ENCODE data around the gene SLC9C2. TPM values are rescaled to one million over a fixed set of nuclear protein-coding genes. Genes with fewer than 3 reads are reported as not detected.

SLC9C2 gene
- total RNA-seq, 1 experiment from 2014 or later: not detected

DNA sequence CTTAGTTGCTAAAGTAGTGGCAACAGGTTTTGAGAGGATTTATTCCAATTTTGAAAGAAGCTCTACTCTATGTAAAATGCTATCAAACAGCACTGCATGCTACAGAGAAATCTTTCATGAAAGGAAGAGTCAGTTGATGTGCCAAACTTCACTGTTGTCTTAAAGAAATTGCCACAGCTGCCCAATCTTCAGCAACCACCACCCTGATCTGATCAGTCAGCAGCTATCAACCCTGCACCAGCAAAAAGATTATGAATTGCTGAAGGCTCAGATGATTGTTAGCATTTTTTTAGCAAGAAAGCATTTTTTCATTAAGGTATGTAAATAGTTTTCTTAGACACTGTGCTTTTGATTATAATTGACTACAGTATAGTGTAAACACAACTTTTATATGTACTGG lies 49.6 kb downstream of the SLC9C2 start:
- Mint-ChIP-seq H3K27me3 (ENCODE audit: unreplicated experiment) (no peaks in the 10 kb centered on the region), H3K9me3 (ENCODE audit: low read depth, unreplicated experiment) (no peaks in the 10 kb centered on the region), H3K4me1 (ENCODE audit: low read depth, unreplicated experiment) (peaks cover 22% of the 10 kb centered on the region), H3K4me3 (ENCODE audit: low read depth, unreplicated experiment) (no peak overlapping the region), H3K27ac (ENCODE audit: unreplicated experiment) (no peak overlapping the region), H3K36me3 (ENCODE audit: insufficient read depth, unreplicated experiment) (peaks cover 7% of the 10 kb centered on the region)
- TF ChIP-seq, protein P1, sequence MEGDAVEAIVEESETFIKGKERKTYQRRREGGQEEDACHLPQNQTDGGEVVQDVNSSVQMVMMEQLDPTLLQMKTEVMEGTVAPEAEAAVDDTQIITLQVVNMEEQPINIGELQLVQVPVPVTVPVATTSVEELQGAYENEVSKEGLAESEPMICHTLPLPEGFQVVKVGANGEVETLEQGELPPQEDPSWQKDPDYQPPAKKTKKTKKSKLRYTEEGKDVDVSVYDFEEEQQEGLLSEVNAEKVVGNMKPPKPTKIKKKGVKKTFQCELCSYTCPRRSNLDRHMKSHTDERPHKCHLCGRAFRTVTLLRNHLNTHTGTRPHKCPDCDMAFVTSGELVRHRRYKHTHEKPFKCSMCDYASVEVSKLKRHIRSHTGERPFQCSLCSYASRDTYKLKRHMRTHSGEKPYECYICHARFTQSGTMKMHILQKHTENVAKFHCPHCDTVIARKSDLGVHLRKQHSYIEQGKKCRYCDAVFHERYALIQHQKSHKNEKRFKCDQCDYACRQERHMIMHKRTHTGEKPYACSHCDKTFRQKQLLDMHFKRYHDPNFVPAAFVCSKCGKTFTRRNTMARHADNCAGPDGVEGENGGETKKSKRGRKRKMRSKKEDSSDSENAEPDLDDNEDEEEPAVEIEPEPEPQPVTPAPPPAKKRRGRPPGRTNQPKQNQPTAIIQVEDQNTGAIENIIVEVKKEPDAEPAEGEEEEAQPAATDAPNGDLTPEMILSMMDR (IDR thresholded peaks at IDR 0.05; ENCODE audit: unreplicated experiment): no peak
- no TSS peak for BruUV-seq (replicated peaks)
- intact Hi-C loops (cut with micrococcal nuclease; ENCODE audit: unreplicated experiment): no loop called here
- no peak for DNase-seq
- CTCF ChIA-PET: no interaction called here

GRCh38 chr1:173551699-173552098 lies 51.2 kb downstream of the SLC9C2 start:
- Mint-ChIP-seq H3K9me3 (ENCODE audit: low read depth, unreplicated experiment) (no peaks in the 10 kb centered on the region), H3K36me3 (ENCODE audit: insufficient read depth, unreplicated experiment) (peaks cover 7% of the 10 kb centered on the region), H3K4me3 (ENCODE audit: low read depth, unreplicated experiment) (no peak overlapping the region), H3K4me1 (ENCODE audit: low read depth, unreplicated experiment) (peaks cover 22% of the 10 kb centered on the region), H3K27me3 (ENCODE audit: unreplicated experiment) (no peaks in the 10 kb centered on the region), H3K27ac (ENCODE audit: unreplicated experiment) (no peak overlapping the region)
- CTCF ChIA-PET: no interaction called here
- TF ChIP-seq, protein P1 (IDR thresholded peaks at IDR 0.05; ENCODE audit: unreplicated experiment): no peak
- intact Hi-C loops (cut with micrococcal nuclease; ENCODE audit: unreplicated experiment): no loop called here
- DNase-seq: no peak
- no TSS peak for BruUV-seq (replicated peaks)

DNA sequence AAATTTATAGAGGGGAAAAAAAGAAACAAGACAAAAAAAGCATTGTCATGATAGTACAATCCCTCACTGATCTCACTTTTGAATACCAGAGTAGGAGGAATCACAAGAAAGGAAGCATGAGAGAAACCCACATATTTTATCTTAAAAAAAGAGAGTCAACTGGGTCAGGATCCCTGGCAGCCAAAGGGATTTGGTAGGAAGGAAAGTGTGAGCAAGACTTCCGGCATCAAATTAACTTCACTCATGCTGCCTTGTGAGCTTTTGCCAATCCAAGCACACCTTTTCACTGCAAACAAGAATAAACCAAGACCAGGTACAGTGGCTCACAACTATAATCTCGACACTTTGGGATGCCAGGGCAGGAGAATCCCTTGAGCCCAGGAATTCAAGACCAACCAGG lies 53.1 kb downstream of the SLC9C2 start:
- Mint-ChIP-seq H3K4me3 (ENCODE audit: low read depth, unreplicated experiment) (no peak overlapping the region), H3K27me3 (ENCODE audit: unreplicated experiment) (no peaks in the 10 kb centered on the region), H3K9me3 (ENCODE audit: low read depth, unreplicated experiment) (no peaks in the 10 kb centered on the region), H3K4me1 (ENCODE audit: low read depth, unreplicated experiment) (peaks cover 12% of the 10 kb centered on the region), H3K36me3 (ENCODE audit: insufficient read depth, unreplicated experiment) (peaks cover under 1% of the 10 kb centered on the region), H3K27ac (ENCODE audit: unreplicated experiment) (no peak overlapping the region)
- CTCF ChIA-PET: no interaction called here
- no peak for DNase-seq
- TF ChIP-seq, protein P1 (IDR thresholded peaks at IDR 0.05; ENCODE audit: unreplicated experiment): no peak
- BruUV-seq (replicated peaks): no TSS peak
- intact Hi-C loops (cut with micrococcal nuclease; ENCODE audit: unreplicated experiment): no loop called here

- TF ChIP-seq, protein P1 (IDR thresholded peaks at IDR 0.05; ENCODE audit: unreplicated experiment): no peak
Observed at GRCh38 chr1:173545688-173546087, 57.2 kb downstream of the SLC9C2 start.

More at GRCh38 chr1:173545688-173546087, 57.2 kb downstream of the SLC9C2 start:
- no peak for DNase-seq
- peaks cover 4% of the 10 kb centered on the region for H3K9me3 Mint-ChIP-seq (ENCODE audit: low read depth, unreplicated experiment)
- intact Hi-C loops (cut with micrococcal nuclease; ENCODE audit: unreplicated experiment): no loop called here
- H3K4me1 Mint-ChIP-seq (ENCODE audit: low read depth, unreplicated experiment): no peaks in the 10 kb centered on the region
- H3K27ac Mint-ChIP-seq (ENCODE audit: unreplicated experiment): no peak overlapping the region
- no peak overlapping the region for H3K4me3 Mint-ChIP-seq (ENCODE audit: low read depth, unreplicated experiment)
- peaks cover 11% of the 10 kb centered on the region for H3K27me3 Mint-ChIP-seq (ENCODE audit: unreplicated experiment)
- no peaks in the 10 kb centered on the region for H3K36me3 Mint-ChIP-seq (ENCODE audit: insufficient read depth, unreplicated experiment)
- no TSS peak for BruUV-seq (replicated peaks)
- CTCF ChIA-PET: no interaction called here

All from Calu3 (cell line).